Measurements from ENCODE around the gene SYMPK.
"Not testable (repeated sequence)": the region's sequence is repeated elsewhere in the genome, so short reads cannot be mapped to it uniquely, and the experiment has no call there.

SYMPK gene

DNA sequence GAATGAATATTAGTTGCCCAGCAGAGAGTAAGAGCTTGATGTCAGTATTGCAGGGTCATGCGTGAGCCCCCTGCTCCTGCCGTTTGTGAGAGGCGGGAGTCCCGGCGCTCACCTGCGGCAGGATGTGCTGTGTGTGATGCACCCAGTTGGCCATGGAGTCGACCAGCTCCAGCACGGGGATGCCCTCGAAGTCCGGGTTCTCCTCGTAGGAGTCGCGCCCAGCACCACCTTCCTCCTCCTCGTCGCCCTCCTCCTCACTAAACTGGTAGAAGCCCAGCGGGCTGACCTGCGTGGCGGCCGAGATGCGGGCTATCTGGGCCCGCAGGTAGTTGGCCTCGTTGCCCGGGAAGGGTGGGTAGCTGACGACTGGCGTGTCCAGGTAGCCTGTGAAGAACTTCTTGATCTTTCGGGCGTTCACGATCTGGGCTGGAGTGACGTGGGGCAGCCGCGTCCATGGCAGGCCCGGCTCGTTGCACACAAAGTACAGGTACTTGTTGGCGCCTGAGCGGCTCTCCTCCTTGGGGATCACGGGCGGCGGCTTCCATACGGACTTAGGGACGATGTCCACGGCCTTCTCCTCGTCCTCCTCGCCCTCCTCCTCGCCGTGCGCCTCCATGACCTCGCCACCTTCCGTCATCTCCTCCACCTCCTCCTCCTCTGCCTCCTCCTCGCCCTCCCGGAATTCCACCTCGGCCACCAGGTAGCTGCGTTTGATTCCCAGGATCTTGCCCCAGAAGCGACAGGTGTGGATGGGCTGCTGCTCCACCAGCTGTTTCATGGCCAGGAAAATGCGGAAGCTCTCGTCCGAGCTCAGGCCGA lies 58.6 kb downstream of the SYMPK start:
- Histone ChIP-seq H3K4me3 (ENCODE audit: low read depth, low read length) (no peak overlapping the region), H3K9me3 (ENCODE audit: control insufficient read depth, insufficient read depth, low read length) (no peaks in the 10 kb centered on the region), H3K4me1 (ENCODE audit: control insufficient read depth, insufficient read depth, low read length) (no peaks in the 10 kb centered on the region), H3K36me3 (ENCODE audit: control insufficient read depth, insufficient read depth, low read length) (no peaks in the 10 kb centered on the region), H3K27me3 (ENCODE audit: control insufficient read depth, insufficient read depth, low read length) (no peaks in the 10 kb centered on the region), H3K9ac (ENCODE audit: low read depth, low read length) (no peak overlapping the region)

DNA sequence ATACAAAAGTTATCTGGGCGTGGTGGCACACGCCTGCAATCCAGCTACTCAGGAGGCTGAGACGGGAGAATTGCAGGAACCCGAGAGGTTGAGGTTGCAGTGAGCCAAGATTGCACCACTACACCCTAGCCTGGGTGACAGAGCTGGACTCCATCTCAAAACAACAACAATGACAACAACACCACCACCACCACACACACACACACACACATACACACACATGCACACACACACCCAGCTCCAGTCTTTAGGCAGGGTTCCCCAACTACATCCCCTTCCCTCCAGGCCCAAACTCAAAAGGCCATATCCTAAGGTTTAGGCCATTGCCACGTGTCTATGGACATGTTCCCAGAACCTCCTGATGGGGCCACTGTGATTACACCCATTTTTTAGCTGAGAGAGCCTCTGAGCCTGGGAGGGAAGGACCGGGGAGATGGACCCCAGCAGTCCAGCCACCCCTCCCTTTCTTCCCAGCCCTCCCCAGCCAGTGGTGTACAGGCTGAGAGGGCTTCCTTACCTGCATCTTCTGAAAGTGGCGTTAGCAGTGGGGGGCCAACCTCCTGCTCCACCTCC lies 61.3 kb downstream of the SYMPK start:
- H3K4me3 ChIP-seq (ENCODE audit: low read depth, low read length): no peak overlapping the region
- H3K27me3 ChIP-seq (ENCODE audit: control insufficient read depth, insufficient read depth, low read length): no peaks in the 10 kb centered on the region
- no peak overlapping the region for H3K9ac ChIP-seq (ENCODE audit: low read depth, low read length)
- H3K9me3 ChIP-seq (ENCODE audit: control insufficient read depth, insufficient read depth, low read length): no peaks in the 10 kb centered on the region
- no peaks in the 10 kb centered on the region for H3K4me1 ChIP-seq (ENCODE audit: control insufficient read depth, insufficient read depth, low read length)
- no peaks in the 10 kb centered on the region for H3K36me3 ChIP-seq (ENCODE audit: control insufficient read depth, insufficient read depth, low read length)

DNA sequence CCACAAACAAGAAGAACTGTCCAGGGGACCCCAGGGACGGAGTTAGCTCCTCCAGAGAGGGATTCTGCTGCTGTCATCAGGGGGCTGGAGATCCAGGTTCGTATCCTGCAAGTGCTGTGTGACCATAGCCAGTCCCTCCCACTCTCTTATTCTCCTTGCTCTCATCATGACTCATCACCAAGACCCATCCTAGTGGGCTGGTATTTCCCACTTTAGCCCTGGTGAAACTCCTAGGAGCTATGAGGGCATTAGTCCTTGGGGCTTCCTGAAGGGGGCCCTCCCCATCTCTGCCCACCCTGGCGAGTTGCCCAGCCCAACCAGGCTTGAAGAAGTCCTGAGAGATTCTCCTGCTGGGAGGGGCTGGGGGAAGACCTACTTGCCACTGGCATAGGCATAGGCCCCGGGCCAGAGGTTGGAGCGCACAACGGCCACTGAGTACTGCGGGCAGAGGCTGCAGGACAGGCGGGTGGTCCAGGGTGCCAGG lies 62.8 kb downstream of the SYMPK start:
- Histone ChIP-seq H3K27me3 (ENCODE audit: control insufficient read depth, insufficient read depth, low read length) (no peaks in the 10 kb centered on the region), H3K9ac (ENCODE audit: low read depth, low read length) (no peak overlapping the region), H3K4me1 (ENCODE audit: control insufficient read depth, insufficient read depth, low read length) (no peaks in the 10 kb centered on the region)

DNA sequence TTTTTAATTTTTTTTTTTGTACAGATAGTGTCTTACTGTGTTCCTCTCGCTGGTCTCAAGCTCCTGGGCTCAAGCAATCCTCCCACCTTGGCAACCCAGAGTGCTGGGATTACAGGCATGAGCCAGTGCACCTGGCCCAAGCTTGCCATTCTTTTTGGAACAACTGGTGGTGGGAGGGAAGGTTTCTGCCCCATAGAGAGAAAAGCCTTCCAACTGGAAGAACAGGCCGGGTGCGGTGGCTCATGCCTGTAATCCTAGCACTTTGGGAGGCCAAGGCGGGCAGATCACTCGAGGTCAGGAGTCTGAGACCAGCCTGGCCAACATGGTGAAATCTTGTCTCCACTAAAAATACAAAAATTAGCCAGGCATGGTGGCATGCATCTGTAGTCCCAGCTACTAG lies 63.4 kb downstream of the SYMPK start:
- not testable (repeated sequence) for H3K36me3 ChIP-seq (ENCODE audit: control insufficient read depth, insufficient read depth, low read length); H3K4me1 ChIP-seq (ENCODE audit: control insufficient read depth, insufficient read depth, low read length); H3K4me3 ChIP-seq (ENCODE audit: low read depth, low read length); H3K27me3 ChIP-seq (ENCODE audit: control insufficient read depth, insufficient read depth, low read length); H3K9me3 ChIP-seq (ENCODE audit: control insufficient read depth, insufficient read depth, low read length); H3K9ac ChIP-seq (ENCODE audit: low read depth, low read length)

More for the DNA sequence above, 62.8 kb downstream of the SYMPK start:
- Histone ChIP-seq H3K9me3 (ENCODE audit: control insufficient read depth, insufficient read depth, low read length) (no peaks in the 10 kb centered on the region), H3K4me3 (ENCODE audit: low read depth, low read length) (no peak overlapping the region), H3K36me3 (ENCODE audit: control insufficient read depth, insufficient read depth, low read length) (no peaks in the 10 kb centered on the region)

DNA sequence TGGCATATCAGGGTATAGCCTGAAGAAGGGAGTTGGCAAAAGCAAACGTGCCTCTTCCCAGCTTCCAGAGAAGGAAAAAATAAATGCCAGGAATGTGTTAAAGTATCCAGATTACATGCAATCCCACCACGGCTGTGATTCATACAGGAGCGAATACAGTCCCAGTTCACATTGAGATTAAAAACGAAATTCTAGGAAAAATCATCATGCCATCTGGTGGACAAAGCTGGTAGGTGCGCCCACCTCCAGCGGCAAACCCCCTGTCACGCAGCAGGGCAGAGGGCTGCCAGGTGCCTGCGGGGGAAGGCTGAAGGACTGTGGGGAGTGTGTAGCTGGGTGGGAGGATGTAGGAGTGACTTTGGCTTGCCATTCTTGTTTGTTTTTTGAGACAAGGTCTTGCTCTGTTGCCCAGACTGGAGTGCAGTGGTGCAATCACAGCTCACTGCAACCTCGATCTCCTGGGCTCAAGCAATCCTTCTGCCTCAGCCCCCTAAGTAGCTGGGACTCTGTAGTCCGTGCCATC lies 63.9 kb downstream of the SYMPK start:
- no peaks in the 10 kb centered on the region for H3K27me3 ChIP-seq (ENCODE audit: control insufficient read depth, insufficient read depth, low read length)
- H3K4me3 ChIP-seq (ENCODE audit: low read depth, low read length): no peak overlapping the region
- H3K9ac ChIP-seq (ENCODE audit: low read depth, low read length): no peak overlapping the region

DNA sequence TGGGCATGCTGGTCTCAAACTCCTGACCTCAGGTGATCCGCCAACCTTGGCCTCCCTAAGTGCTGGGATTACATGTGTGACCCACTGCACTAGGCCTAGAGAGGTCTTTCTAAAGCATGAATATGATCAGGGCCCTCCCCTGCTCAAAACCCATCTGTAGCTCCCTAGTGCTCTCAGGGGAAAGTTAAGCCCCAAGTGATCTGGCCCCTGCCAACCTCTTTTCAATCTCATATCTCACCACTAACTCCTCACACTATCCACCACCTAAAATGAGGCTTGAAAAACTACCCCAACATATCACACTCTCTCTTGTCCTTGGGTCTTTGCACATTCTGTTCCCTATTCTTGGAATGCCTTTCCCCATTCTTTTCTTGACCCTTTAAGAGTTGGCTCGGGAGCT lies 68.3 kb downstream of the SYMPK start:
- Histone ChIP-seq H3K27me3 (ENCODE audit: control insufficient read depth, insufficient read depth, low read length) (no peaks in the 10 kb centered on the region), H3K36me3 (ENCODE audit: control insufficient read depth, insufficient read depth, low read length) (no peaks in the 10 kb centered on the region), H3K9ac (ENCODE audit: low read depth, low read length) (no peak overlapping the region), H3K9me3 (ENCODE audit: control insufficient read depth, insufficient read depth, low read length) (no peaks in the 10 kb centered on the region), H3K4me3 (ENCODE audit: low read depth, low read length) (no peak overlapping the region), H3K4me1 (ENCODE audit: control insufficient read depth, insufficient read depth, low read length) (peaks cover 4% of the 10 kb centered on the region)

More for the DNA sequence above, 63.9 kb downstream of the SYMPK start:
- H3K36me3 ChIP-seq (ENCODE audit: control insufficient read depth, insufficient read depth, low read length): no peaks in the 10 kb centered on the region
- no peaks in the 10 kb centered on the region for H3K4me1 ChIP-seq (ENCODE audit: control insufficient read depth, insufficient read depth, low read length)
- no peaks in the 10 kb centered on the region for H3K9me3 ChIP-seq (ENCODE audit: control insufficient read depth, insufficient read depth, low read length)

DNA sequence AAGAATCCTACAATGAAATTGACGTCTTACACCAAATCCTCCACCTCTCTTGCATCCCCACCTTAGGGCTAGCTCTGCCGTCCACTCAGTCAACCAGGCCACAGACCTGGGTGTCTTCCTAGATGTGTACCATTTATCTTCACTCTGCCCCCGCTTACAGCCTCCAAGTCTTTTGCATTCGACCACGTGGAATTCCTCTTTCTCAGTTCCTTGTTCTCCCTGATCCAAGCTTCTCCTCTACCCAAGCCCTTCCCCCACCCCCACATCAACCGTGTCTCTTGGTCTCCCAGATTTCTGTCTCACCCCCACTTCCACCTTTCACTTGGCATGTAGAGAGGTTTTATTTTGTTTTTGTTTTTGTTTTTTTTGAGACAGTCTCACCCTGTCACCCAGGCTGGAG lies 69.1 kb downstream of the SYMPK start:
- Histone ChIP-seq H3K4me1 (ENCODE audit: control insufficient read depth, insufficient read depth, low read length) (peaks cover 4% of the 10 kb centered on the region), H3K36me3 (ENCODE audit: control insufficient read depth, insufficient read depth, low read length) (peaks cover 2% of the 10 kb centered on the region), H3K9me3 (ENCODE audit: control insufficient read depth, insufficient read depth, low read length) (no peaks in the 10 kb centered on the region), H3K27me3 (ENCODE audit: control insufficient read depth, insufficient read depth, low read length) (no peaks in the 10 kb centered on the region), H3K4me3 (ENCODE audit: low read depth, low read length) (no peak overlapping the region), H3K9ac (ENCODE audit: low read depth, low read length) (no peak overlapping the region)

DNA sequence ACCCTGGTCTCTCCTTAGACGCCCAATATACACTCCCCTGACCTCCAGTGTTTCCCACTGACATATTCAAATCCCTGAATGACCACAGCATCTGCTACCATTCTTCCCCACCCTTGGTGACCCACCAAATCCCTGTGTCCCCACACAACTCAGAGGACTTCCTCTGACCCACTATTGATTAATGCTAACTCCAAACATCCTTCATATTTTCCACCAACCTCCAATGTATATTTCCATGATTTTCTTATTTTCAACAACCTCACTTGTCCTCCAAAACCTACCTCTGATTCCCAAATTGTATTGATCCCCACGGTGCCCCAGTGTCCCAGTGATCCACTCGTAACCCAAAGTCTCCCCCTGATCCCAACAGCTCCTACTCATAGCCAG lies 69.8 kb downstream of the SYMPK start:
- Histone ChIP-seq H3K9ac (ENCODE audit: low read depth, low read length) (no peak overlapping the region), H3K27me3 (ENCODE audit: control insufficient read depth, insufficient read depth, low read length) (no peaks in the 10 kb centered on the region), H3K9me3 (ENCODE audit: control insufficient read depth, insufficient read depth, low read length) (no peaks in the 10 kb centered on the region), H3K4me1 (ENCODE audit: control insufficient read depth, insufficient read depth, low read length) (peaks cover 4% of the 10 kb centered on the region), H3K4me3 (ENCODE audit: low read depth, low read length) (no peak overlapping the region), H3K36me3 (ENCODE audit: control insufficient read depth, insufficient read depth, low read length) (peaks cover 4% of the 10 kb centered on the region)

DNA sequence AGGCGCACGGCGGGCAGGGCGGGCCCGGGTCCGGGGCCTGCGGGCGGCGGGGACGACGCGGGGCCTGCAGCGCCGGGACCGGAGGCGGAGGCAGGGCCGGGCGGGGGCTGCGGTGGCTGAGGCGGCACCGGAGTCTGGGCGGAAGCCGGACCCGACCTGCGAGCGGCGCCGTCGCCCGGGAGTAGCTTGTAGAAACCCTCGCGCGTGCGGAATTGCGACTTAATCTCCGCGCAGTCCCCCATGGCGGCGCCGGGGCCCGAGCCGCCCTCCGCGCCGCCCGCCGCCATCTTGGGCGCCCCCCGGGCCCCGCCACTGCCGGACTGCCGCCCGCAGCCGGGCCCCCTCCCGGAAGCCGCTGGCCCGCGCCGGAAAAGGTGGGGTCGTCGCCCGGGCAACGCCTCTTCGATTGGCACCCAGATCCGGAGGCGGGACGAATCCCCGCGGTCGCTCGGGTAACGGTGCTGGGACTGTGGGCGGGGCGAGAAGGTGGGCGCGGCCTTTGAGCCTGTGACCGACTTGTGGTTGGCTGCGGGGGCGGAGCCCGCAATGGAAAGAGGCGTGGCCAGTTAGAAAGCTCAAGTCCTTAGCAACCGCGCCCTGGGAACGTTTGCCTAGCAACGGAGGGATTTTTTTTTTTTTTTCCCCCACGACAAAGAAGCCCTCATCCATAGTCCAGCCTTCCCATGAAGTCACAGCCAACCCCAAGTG lies 70.3 kb downstream of the SYMPK start, which contains the start of gene DMWD:
Gene DMWD (minus strand): TSS at position 376 of the 708 bp plus-strand sequence. CDS start 89 bp downstream, at position 287.
- H3K4me3 ChIP-seq (ENCODE audit: low read depth, low read length): peak within 1 kb of the TSS; percentile 90
- H3K9ac ChIP-seq (ENCODE audit: low read depth, low read length): peak within 1 kb of the TSS; percentile 60
- H3K4me1 ChIP-seq (ENCODE audit: control insufficient read depth, insufficient read depth, low read length): peaks cover 4% of the 10 kb centered on the region
- no peaks in the 10 kb centered on the region for H3K9me3 ChIP-seq (ENCODE audit: control insufficient read depth, insufficient read depth, low read length)
- no peaks in the 10 kb centered on the region for H3K27me3 ChIP-seq (ENCODE audit: control insufficient read depth, insufficient read depth, low read length)
- peaks cover 7% of the 10 kb centered on the region for H3K36me3 ChIP-seq (ENCODE audit: control insufficient read depth, insufficient read depth, low read length)

DNA sequence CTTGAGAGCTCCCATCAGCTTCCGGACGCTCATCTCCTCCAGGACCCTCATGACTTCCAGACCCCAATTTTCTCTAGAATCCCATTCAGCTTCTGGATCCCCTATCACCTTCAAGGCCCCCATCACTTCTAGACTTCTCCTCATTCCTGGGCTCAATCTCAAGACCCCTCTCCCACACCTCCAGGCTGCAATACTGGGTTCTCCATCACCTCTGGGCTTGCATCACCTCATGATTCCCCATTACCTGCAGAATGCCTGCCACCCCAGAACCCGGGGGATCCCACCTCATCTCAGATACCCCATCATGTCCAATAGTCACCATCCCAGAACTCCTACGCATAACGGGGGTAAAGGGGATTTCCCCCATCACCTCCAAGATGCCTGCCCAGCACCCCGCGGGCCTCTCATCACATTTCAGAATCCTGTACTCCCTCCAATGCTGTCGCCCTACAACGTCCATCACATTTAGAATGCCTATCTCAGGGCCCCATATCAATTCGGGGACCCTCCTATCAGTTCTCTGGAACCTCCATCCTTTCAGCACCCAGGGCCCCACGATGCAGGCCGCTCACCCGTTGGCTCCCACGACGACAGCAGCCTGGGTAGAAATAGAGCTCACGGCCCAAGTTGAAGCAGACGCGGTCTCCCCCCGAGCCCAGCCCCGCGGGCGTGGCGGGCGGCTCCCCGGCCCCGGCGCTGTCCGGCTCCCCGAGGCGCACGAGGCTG lies 71.0 kb downstream of the SYMPK start:
- H3K4me1 ChIP-seq (ENCODE audit: control insufficient read depth, insufficient read depth, low read length): peaks cover 4% of the 10 kb centered on the region
- H3K4me3 ChIP-seq (ENCODE audit: low read depth, low read length): peak overlapping the region; percentile 90
- peaks cover 12% of the 10 kb centered on the region for H3K36me3 ChIP-seq (ENCODE audit: control insufficient read depth, insufficient read depth, low read length)
- no peaks in the 10 kb centered on the region for H3K9me3 ChIP-seq (ENCODE audit: control insufficient read depth, insufficient read depth, low read length)
- no peaks in the 10 kb centered on the region for H3K27me3 ChIP-seq (ENCODE audit: control insufficient read depth, insufficient read depth, low read length)
- H3K9ac ChIP-seq (ENCODE audit: low read depth, low read length): peak overlapping the region; percentile 54

DNA sequence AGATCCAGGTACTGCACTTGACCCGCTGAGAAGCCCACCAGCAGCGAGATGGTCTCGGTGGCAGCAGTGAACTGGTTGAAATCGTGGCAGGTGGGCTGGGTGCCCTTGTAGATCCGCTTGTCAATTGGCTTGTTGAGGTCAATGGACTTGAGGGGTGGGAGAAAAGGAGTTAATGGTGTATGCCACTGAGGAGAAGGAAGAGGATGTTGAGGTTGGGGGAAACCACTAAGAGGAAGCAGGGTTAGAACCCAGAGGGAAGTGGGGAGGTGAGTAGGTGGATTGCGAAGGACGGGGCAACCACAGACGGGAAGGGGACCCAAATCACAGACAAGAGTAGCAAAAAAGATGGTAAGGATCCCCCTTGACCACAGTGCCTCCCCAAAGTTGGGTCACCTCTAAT lies 72.0 kb downstream of the SYMPK start:
- Histone ChIP-seq H3K9me3 (ENCODE audit: control insufficient read depth, insufficient read depth, low read length) (no peaks in the 10 kb centered on the region), H3K9ac (ENCODE audit: low read depth, low read length) (no peak overlapping the region), H3K27me3 (ENCODE audit: control insufficient read depth, insufficient read depth, low read length) (no peaks in the 10 kb centered on the region), H3K4me1 (ENCODE audit: control insufficient read depth, insufficient read depth, low read length) (peaks cover 4% of the 10 kb centered on the region), H3K36me3 (ENCODE audit: control insufficient read depth, insufficient read depth, low read length) (peaks cover 19% of the 10 kb centered on the region), H3K4me3 (ENCODE audit: low read depth, low read length) (no peak overlapping the region)
